KBM-7 (cell line): ENCODE results near the gene KCNK5.

ENCODE experiments used
- DNase-seq: peaks from one replicate; pipeline ENCODE4 v3.0.0-alpha.2; 2015
- in situ Hi-C: fragments of 300-500 bp; cut with MboI; formaldehyde crosslinking; loops from 2 replicates; pipeline ENCODE4 v1.14.3; 2020; ENCODE audit warnings: low sequenced_read_pairs, low pct_unique_long_range_greater_than_20kb, mixed read lengths

Gene KCNK5

DNA sequence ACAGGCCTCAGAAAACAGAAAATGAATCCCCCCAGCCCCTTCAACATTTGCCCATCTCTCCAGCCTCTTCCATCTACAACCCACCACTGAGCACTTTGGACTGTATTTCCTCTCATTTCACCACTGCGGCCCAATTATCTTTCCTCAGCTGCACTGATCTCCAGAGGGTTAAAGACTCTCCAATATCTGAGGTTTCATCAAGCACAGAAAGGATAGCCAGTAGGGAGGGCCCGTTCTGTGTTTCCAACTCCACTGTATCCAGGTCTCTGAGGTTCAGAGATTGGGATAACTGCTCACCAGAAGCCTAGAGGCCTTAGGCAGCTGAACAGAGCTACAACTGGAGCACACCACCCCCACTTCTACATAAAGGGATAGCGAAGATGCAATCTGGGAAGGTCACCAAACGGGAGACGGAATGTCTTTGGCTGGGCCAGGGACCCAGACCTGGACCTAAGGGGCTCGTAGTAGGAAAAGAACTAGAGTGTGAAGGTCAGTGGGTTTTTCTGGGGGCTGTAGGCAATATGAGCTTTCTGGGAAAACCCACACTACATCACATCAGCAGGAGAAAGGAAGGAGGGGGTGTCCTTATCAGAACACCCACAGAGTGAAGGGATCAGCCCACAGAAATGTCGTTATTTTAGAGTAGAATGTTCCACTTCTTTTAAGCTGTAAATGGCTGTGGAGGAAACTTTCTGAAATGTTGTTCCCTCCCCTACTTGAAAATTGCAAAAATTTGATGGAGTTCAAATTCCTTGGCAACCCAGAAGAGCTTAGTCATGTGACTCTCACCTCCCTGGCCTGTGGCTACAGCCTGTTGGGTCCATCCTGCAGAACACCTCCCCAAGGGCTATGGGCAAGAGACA, 7.3 kb downstream of the KCNK5 start:
- in situ Hi-C loops = no loop called here

GRCh38 chr6:39221115-39221514, 8.2 kb downstream of the KCNK5 start:
- in situ Hi-C loops = no loop called here
- DNase-seq = no peak

More for the DNA sequence above, 7.3 kb downstream of the KCNK5 start:
- peak; percentile 48 for DNase-seq

DNA sequence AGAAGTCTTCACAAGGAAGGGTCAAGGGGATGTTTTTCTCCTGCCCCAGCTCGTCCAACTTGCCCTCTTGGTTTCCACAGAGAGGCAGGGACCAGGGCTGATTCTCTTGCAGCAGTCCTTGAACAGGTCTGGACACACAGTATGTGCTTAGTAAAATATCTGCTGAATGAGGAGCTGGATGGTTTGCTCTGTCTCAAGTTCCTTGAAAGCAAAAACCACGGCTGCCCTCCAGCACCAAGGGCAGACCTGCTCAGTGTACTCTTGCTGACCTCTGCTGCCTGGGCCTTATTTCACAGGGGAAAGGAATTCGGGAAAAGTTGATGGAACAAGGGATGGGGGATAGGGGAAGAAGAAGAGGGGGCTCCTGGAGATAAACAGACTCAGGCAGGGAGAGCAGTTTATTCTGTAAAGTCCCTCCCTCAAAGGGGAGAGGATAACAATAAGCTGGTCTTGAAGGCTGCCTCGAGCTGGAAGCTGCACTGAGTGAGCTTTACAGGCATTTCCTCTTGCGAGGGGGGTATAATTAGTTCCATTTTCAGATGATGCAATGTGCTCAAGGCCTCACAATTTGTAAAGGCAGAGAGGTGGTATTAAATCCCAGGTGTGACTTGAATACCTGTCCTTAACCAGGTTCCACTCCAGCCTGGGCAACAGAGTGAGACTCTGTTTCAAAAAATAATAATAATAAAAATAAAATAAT, 10.3 kb downstream of the KCNK5 start:
- DNase-seq = peak; percentile 70
- in situ Hi-C loops = no loop called here

GRCh38 chr6:39217177-39217864, 12.0 kb downstream of the KCNK5 start:
- in situ Hi-C loops = no loop called here
- no peak for DNase-seq

DNA sequence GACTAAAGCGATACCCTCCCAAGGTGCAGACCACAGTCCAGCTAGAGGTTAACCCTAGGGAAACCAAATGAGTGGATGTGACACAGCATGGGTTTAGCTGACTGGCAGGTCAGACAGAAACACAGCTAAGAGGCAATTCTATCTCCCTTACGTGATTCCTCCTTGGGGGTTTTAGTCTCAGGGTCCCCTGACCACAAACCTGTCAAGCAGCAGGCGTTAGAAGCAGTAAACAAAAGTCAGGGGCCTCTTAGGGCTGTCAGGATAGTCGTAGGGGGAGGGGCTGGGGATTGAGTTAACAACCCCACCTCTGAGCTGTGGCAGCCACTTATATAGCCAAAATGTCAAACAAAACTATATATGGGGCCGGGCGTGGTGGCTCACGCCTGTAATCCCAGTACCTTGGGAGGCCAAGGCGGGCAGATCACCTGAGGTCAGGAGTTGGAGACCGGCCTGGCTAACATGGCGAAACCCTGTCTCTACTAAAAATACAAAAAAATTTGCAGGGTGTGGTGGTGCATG, 13.6 kb downstream of the KCNK5 start:
- DNase-seq = no peak
- in situ Hi-C loops = no loop called here

- no peak for DNase-seq
- in situ Hi-C loops = no loop called here
Measured at GRCh38 chr6:39214846-39215639, 14.2 kb downstream of the KCNK5 start.

DNA sequence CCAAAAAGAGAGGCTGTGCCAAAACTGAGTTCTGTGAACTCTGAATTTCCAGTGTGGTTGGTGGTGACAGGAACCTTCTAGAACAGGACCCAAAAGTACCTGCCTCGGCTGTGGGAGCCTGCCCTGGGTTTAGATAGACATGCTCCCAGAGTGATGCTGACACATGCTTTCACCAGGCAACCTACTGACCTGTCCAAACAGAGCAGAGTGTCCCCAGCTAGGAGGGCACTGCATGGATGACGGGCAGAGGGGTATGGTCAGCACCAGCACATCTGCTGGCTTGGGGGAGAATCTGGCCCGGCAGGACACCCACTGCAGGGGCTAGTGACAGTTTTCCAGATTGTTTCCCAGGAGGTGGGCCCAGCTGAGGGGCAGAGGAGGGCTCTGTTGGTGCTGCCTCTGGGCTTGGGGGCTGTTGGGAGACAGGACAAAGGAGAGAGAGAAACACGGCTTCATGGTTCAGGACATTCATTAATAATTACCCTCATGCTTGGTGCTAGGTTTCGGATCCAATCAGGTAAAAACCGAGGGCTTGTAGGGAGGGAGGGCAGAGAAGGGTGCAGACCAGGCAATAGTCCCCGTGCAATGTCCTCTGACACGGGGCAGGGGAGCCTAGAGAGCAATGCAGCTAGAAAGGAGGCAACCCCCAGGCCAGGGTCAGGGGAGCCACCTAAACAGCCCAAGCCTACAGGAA, 15.0 kb downstream of the KCNK5 start:
- DNase-seq = no peak
- in situ Hi-C loops = no loop called here

DNA sequence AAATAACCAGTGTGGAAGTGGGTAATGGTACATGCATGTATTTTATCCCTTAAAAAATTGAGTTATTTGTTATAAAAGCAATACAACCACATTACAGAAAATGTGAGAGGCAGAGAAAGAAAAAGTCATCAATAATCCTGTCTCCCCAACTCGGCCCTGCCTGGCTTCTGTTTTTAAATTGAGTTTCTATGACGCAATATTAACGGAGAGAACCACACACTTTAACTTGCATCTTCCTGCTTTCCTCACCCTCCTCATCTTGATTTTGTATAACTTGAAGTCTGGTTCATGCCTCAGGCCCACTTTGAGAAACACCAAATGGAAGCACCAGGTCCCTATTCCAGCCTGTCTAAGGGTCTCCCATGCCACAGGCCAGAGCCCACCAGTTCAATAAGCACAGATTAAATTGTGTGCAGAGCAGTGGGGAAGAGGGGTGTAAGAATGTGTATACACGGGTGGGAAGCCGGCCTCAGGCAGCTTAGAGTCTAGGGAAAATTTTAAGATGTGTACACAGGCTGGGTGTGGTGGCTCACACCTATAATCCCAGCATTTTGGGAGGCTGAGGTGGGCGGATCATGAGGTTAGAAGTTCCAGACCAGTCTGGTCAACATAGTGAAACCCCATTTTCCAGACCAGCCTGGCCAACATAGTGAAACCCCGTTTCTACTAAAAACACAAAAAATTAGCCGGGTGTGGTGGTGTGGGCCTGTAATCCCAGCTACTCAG, 15.9 kb downstream of the KCNK5 start:
- in situ Hi-C loops = no loop called here
- DNase-seq = peak; percentile 39

- in situ Hi-C loops = no loop called here
- no peak for DNase-seq
Measured at GRCh38 chr6:39211183-39211582, 18.1 kb downstream of the KCNK5 start.

DNA sequence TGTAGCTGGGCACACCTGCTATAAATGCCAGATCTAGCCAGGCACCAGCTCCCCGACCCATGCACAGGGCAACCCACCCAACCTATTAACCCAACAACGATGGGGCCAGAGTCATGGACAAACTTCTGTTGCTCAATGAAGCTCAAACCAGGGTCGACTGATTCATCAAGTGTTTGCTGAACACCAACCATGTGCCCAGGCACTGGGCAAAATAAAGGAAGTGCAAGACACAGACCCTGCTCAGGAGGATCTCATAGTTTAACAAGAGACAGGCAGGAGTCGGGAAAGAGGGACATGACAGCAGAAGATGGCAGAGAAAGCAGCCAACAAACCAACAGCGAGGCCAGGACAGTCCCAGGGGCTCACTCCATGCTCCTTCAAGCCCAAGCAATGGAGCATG, 18.8 kb downstream of the KCNK5 start:
- in situ Hi-C loops = no loop called here
- DNase-seq = no peak

DNA sequence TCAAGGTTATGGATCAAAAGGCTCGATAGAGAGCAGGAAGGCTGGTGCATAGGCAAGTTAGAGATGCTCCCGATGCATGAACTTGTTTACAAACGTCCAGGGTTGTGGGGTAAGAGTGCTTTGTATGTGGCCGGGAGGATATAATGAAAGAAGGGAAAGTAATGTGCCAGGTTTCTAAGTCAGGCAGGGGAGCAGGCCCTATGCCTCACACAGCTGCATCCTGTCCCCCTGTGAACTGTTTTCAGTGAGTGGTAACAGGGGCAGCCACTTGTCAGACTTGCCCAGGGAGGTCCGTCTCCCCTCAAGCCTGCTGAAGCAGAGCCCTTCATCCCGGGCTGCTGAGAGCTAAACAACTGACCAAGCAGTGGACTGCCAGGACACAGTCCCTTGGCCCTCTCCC, 19.4 kb downstream of the KCNK5 start:
- in situ Hi-C loops = no loop called here
- DNase-seq = no peak

- DNase-seq = no peak
- in situ Hi-C loops = no loop called here
Measured at GRCh38 chr6:39209360-39209811, 19.9 kb downstream of the KCNK5 start.

DNA sequence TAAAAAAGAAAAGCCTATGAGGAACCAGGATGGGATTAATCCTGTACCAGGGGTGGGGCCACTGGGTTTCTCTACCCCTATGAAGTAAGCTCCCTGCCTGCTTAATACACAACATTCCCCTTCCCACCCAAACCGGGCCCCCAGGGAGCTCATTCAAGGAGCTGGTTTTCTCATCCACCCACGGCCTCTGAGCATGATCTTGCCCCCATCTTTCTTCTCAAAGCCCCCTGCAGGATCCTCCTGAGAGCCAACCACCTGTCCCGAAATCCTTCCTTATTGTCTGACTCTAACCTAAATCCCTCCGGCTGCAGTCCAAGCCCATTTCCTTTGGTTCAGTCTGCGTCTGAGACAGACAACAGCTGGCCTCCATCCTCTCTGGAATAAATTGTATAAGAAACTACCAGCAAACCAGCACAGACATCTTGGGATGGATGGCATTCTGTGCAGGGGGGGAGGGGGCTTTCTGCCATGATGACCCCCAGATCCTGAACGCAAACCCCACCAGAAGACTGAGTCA, 21.0 kb downstream of the KCNK5 start:
- in situ Hi-C loops = no loop called here
- DNase-seq = no peak

DNA sequence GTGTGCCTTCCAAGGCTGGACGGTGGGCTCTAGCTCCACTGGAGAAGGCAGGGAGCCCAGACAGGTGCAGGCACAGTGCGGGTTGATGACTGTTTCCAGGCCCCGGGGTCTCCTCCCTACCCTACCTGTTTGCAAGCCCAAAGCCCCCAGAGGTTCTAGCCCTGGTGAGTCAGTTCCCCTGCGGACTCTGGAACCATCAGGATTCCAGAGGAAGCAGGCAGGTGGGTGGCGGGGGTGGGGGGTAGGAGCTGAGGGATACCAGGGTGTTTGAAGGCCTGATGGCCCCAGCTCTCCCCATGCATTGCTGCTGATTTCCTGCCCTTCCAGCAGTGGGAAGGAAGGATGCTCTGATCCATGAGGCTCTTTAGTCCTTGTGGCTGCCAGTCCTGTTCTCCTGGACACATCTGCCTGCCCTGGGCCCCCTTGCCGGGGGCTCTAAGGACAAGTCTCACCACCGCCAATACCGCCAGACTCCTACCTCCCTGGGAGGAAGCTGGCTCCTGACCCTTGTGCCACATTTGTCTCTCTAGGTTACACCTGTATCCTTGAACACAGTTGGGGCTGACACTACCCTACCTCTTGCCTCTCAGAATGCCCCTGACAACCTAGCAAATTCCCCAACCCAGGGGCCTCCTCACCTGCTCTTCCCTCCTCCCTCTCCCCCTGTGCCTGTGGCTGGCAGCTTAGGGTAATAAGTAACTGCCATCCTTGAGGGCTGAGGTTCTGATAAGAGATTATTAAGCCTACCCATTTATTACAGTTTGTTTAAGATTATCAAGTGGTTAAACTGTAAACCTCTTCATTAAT, 21.7 kb downstream of the KCNK5 start:
- in situ Hi-C loops = no loop called here
- no peak for DNase-seq

GRCh38 chr6:39206250-39206721, 23.0 kb downstream of the KCNK5 start:
- in situ Hi-C loops = no loop called here

DNA sequence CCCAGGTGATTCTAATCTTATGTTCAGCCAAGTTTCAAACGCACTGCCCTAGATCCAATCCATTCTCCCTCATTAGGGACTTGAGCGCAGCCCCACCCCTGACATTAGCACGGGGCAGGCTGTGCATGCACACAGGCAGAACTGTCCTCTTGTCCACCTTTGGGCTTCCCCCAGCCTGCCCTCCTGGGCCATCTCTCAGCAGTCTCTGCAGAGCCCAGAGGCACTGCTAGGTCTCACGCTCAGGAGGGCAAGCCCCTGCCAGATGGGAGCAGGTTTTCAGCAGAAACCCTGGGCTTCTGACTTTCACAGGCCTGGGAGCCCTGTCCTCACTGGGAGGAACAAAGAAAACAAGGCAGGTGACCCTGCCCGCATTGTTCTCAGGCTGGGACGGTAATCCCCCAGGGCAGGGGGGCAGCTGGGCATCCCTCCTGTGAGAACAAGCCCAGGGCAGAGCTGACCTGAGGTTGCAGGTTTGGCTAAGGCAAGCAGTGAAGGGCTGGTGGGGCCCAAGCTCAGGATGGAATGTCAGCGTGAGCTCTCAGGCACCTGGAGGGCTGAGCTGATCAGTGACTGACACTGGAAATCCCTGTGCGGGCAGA, 24.5 kb downstream of the KCNK5 start:
- in situ Hi-C loops = no loop called here
- DNase-seq = no peak

More at GRCh38 chr6:39206250-39206721, 23.0 kb downstream of the KCNK5 start:
- no peak for DNase-seq
